Keratinocyte (primary cell): ENCODE data around the gene CLDN14.

Source experiments
- CTCF ChIP-seq, 3 experiments: IDR thresholded peaks in 1 of 3; conservative IDR thresholded peaks in 1 of 3; optimal IDR thresholded peaks in 1 of 3; 2 replicates in 2 of 3; 3 replicates in 1 of 3; pipeline versions ENCODE3 to v1.5.1; 2011; ENCODE audit warnings: low read length in 3 of 3, mild to moderate bottlenecking in 3 of 3, moderate library complexity in 2 of 3, control low read depth in 1 of 3, inconsistent platforms in 1 of 3; ENCODE audit not compliant: insufficient read depth in 2 of 3; ENCODE audit errors: extremely low read depth in 1 of 3
- EZH2 ChIP-seq: IDR thresholded peaks from one replicate; pipeline ENCODE4 v1.6.1; 2012; ENCODE audit warnings: inconsistent platforms, mild to moderate bottlenecking, low read length, moderate library complexity

- TF ChIP-seq CTCF (optimal IDR thresholded peaks at IDR 0.05 in 1 of 3, IDR thresholded peaks at IDR 0.05 in 1 of 3, conservative IDR thresholded peaks at IDR 0.05 in 1 of 3; ENCODE audit: extremely low read depth in 1 of 3, insufficient read depth in 2 of 3, low read length in 3 of 3): peak; percentile 47 to 72 (median 58)
- no peak for TF ChIP-seq EZH2
Measured at GRCh38 chr21:36504067-36505058, 24.4 kb upstream of the CLDN14 start.
